Activated CD4-positive, alpha-beta T cell treated with anti-CD3 and anti-CD28 coated beads for 36 hours (primary cell): ENCODE results near the gene CSTPP1. TPM values are rescaled to one million over a fixed set of nuclear protein-coding genes. Genes with fewer than 3 reads are reported as not detected.

Source experiments
- ATAC-seq: fragments of 200-7000 bp; cut with Tn5 transposase; one replicate; pipeline ENCODE4 v1.10.0; 2021; ENCODE audit warnings: mild to moderate bottlenecking, moderate library complexity
- CTCF ChIA-PET: fragments of 350-600 bp; sonication (Branson Sonifier 250); formaldehyde crosslinking; loops from one replicate; lab custom pipeline; 2021; ENCODE audit warnings: antibody characterized with exemption; lab: Charles Lee
- POLR2A ChIA-PET: fragments of 350-600 bp; sonication (Branson Sonifier 250); formaldehyde crosslinking; loops from one replicate; lab custom pipeline; 2021; ENCODE audit warnings: antibody characterized with exemption, inconsistent platforms; lab: Charles Lee
- DNase-seq: peaks from one replicate; pipeline ENCODE4 v3.0.0-alpha.2; 2020
- H3K27ac Mint-ChIP-seq: one replicate; pipeline ENCODE4 v1.8.0; 2021; ENCODE audit warnings: mixed read lengths
- H3K27me3 Mint-ChIP-seq: one replicate; pipeline ENCODE4 v1.8.0; 2021; ENCODE audit warnings: mixed read lengths
- H3K36me3 Mint-ChIP-seq: one replicate; pipeline ENCODE4 v1.8.0; 2021; ENCODE audit warnings: low read depth, mixed read lengths
- H3K4me1 Mint-ChIP-seq: one replicate; pipeline ENCODE4 v1.8.0; 2021; ENCODE audit warnings: mixed read lengths
- H3K4me3 Mint-ChIP-seq: one replicate; pipeline ENCODE4 v1.8.0; 2021; ENCODE audit warnings: mild to moderate bottlenecking, moderate library complexity, mixed read lengths
- H3K9me3 Mint-ChIP-seq: one replicate; pipeline ENCODE4 v1.8.0; 2021; ENCODE audit warnings: low read depth, mixed read lengths
- intact Hi-C, 2 experiments: fragments of 100-400 bp; cut with DNase I in 1 of 2; cut with micrococcal nuclease in 1 of 2; formaldehyde crosslinking; loops; one replicate each; pipeline versions ENCODE4 v1.14.2 to v1.15.1; 2022 to 2024; cut with DNase I, micrococcal nuclease
- total RNA-seq, 2 experiments: library from RNA; stranded (reverse); gene quantifications; one replicate each; pipeline ENCODE4 v1.2.3, GENCODE V29; 2021

The CSTPP1 gene
- total RNA-seq, result 10 to 100 TPM; 17.9 to 18.6 TPM

- ChIA-PET POLR2A (interaction anchor here (0.6 to 1.5 kb wide), 7 partner anchors 19 to 1133 kb away, joined by 3 to 6 read pairs (median 3); partner anchors contain the start of genes ACP2, ARHGAP1 and ZNF408), CTCF (interaction anchor here (0.5 to 1.9 kb wide), 13 partner anchors 15 to 630 kb away, joined by 3 to 9 read pairs (median 4); partner anchors contain the start of gene ACP2)
- Mint-ChIP-seq H3K27ac (peak within 1 kb of the TSS; percentile 88), H3K9me3 (peaks cover 1% of the 10 kb centered on the region), H3K4me3 (peak within 1 kb of the TSS; percentile 86), H3K36me3 (peaks cover 2% of the 10 kb centered on the region), H3K4me1 (peaks cover 16% of the 10 kb centered on the region), H3K27me3 (peaks cover 5% of the 10 kb centered on the region)
- ATAC-seq (peak; percentile 96), DNase-seq (peak; percentile 97)
- intact Hi-C loops, result loop anchor here (1.0 to 10.0 kb wide), 14 partner anchors 15 to 1018 kb away; partner anchors contain the start of genes ACP2 (in 2 of the 2), ARHGAP1 (in 1 of the 2), ATG13 (in 1 of the 2) and CKAP5 (in 1 of the 2)
Observed at GRCh38 chr11:46936138-46937110, at the start of gene CSTPP1. Gene CSTPP1 (plus strand): TSS chr11:46936761. CDS start chr11:46936806, 45 bp downstream.

- intact Hi-C loops, result loop anchor here (1.0 to 10.0 kb wide), 3 partner anchors 265 to 466 kb away; partner anchors contain the start of gene MYBPC3 (in 1 of the 2)
- Mint-ChIP-seq H3K4me1 (peaks cover 2% of the 10 kb centered on the region), H3K4me3 (no peak overlapping the region), H3K27ac (no peak overlapping the region), H3K36me3 (no peaks in the 10 kb centered on the region), H3K9me3 (no peaks in the 10 kb centered on the region), H3K27me3 (peaks cover 2% of the 10 kb centered on the region)
- ChIA-PET CTCF (interaction anchor here (0.7 to 2.6 kb wide), 3 partner anchors 62 to 271 kb away, joined by 3 to 20 read pairs (median 3); no protein-coding TSS in a partner anchor), POLR2A (no interaction called here)
- ATAC-seq (no peak), DNase-seq (no peak)
Observed at GRCh38 chr11:46888636-46889035, 47.9 kb upstream of the CSTPP1 start.

GRCh38 chr11:46889251-46889650 lies 47.3 kb upstream of the CSTPP1 start:
- ATAC-seq, result no peak
- intact Hi-C loops, result loop anchor here (1.0 to 10.0 kb wide), 3 partner anchors 264 to 466 kb away; partner anchors contain the start of gene MYBPC3 (in 1 of the 2)

GRCh38 chr11:46889689-46890475 lies 46.7 kb upstream of the CSTPP1 start:
- H3K27ac Mint-ChIP-seq, result no peak overlapping the region
- CTCF ChIA-PET, result interaction anchor here (0.6 to 4.0 kb wide), 3 partner anchors 23 to 263 kb away, joined by 3 to 29 read pairs (median 4); no protein-coding TSS in a partner anchor

More at GRCh38 chr11:46889251-46889650, 47.3 kb upstream of the CSTPP1 start:
- no peak overlapping the region for H3K27ac Mint-ChIP-seq
- peaks cover 2% of the 10 kb centered on the region for H3K4me1 Mint-ChIP-seq
- no peaks in the 10 kb centered on the region for H3K9me3 Mint-ChIP-seq
- POLR2A ChIA-PET, result no interaction called here
- H3K27me3 Mint-ChIP-seq, result no peaks in the 10 kb centered on the region
- H3K36me3 Mint-ChIP-seq, result no peaks in the 10 kb centered on the region
- no peak overlapping the region for H3K4me3 Mint-ChIP-seq
- CTCF ChIA-PET, result interaction anchor here (0.6 to 2.6 kb wide), 2 partner anchors 256 to 264 kb away, joined by 3 to 20 read pairs; no protein-coding TSS in a partner anchor
- no peak for DNase-seq

GRCh38 chr11:46890665-46891064 lies 45.9 kb upstream of the CSTPP1 start:
- no peaks in the 10 kb centered on the region for H3K27me3 Mint-ChIP-seq
- ChIA-PET POLR2A (interaction anchor here (0.6 kb wide), 1 partner anchor 197 kb away, joined by 4 read pairs; no protein-coding TSS in a partner anchor), CTCF (interaction anchor here (0.8 to 4.0 kb wide), 6 partner anchors 17 to 343 kb away, joined by 3 to 29 read pairs (median 4); no protein-coding TSS in a partner anchor)
- no peaks in the 10 kb centered on the region for H3K9me3 Mint-ChIP-seq
- no peak overlapping the region for H3K4me3 Mint-ChIP-seq
- peaks cover 2% of the 10 kb centered on the region for H3K4me1 Mint-ChIP-seq
- H3K27ac Mint-ChIP-seq, result no peak overlapping the region
- DNase-seq (no peak), ATAC-seq (no peak)
- H3K36me3 Mint-ChIP-seq, result no peaks in the 10 kb centered on the region
- intact Hi-C loops, result no loop called here

More at GRCh38 chr11:46889689-46890475, 46.7 kb upstream of the CSTPP1 start:
- no peaks in the 10 kb centered on the region for H3K36me3 Mint-ChIP-seq
- DNase-seq (peak; percentile 83), ATAC-seq (peak; percentile 86)
- H3K9me3 Mint-ChIP-seq, result no peaks in the 10 kb centered on the region
- H3K4me3 Mint-ChIP-seq, result no peak overlapping the region
- intact Hi-C loops, result loop anchor here (1.0 to 10.0 kb wide), 3 partner anchors 263 to 465 kb away; partner anchors contain the start of gene MYBPC3 (in 1 of the 2)
- no peaks in the 10 kb centered on the region for H3K27me3 Mint-ChIP-seq
- POLR2A ChIA-PET, result no interaction called here
- peaks cover 2% of the 10 kb centered on the region for H3K4me1 Mint-ChIP-seq

GRCh38 chr11:46892109-46892508 lies 44.5 kb upstream of the CSTPP1 start:
- Mint-ChIP-seq H3K27ac (no peak overlapping the region), H3K27me3 (no peaks in the 10 kb centered on the region), H3K9me3 (no peaks in the 10 kb centered on the region), H3K4me1 (peaks cover 2% of the 10 kb centered on the region), H3K36me3 (no peaks in the 10 kb centered on the region), H3K4me3 (no peak overlapping the region)
- ATAC-seq (no peak), DNase-seq (no peak)
- POLR2A ChIA-PET, result no interaction called here
- CTCF ChIA-PET, result interaction anchor here (0.6 to 4.0 kb wide), 4 partner anchors 24 to 268 kb away, joined by 3 to 29 read pairs (median 6); no protein-coding TSS in a partner anchor
- intact Hi-C loops, result no loop called here

- Mint-ChIP-seq H3K4me3 (no peak overlapping the region), H3K4me1 (peaks cover 2% of the 10 kb centered on the region), H3K27me3 (no peaks in the 10 kb centered on the region), H3K36me3 (no peaks in the 10 kb centered on the region), H3K9me3 (no peaks in the 10 kb centered on the region), H3K27ac (no peak overlapping the region)
- ATAC-seq, result no peak
- ChIA-PET POLR2A (no interaction called here), CTCF (interaction anchor here (0.7 to 4.0 kb wide), 4 partner anchors 12 to 268 kb away, joined by 3 to 29 read pairs (median 3); no protein-coding TSS in a partner anchor)
- no peak for DNase-seq
- intact Hi-C loops, result no loop called here
Observed at GRCh38 chr11:46892838-46893237, 43.7 kb upstream of the CSTPP1 start.

GRCh38 chr11:46894506-46894905 lies 42.1 kb upstream of the CSTPP1 start:
- DNase-seq, result no peak
- ChIA-PET POLR2A (no interaction called here), CTCF (interaction anchor here (0.9 kb wide), 1 partner anchor 48 kb away, joined by 4 read pairs; no protein-coding TSS in a partner anchor)
- Mint-ChIP-seq H3K9me3 (no peaks in the 10 kb centered on the region), H3K4me1 (peaks cover 2% of the 10 kb centered on the region), H3K36me3 (no peaks in the 10 kb centered on the region), H3K27ac (no peak overlapping the region), H3K4me3 (no peak overlapping the region), H3K27me3 (no peaks in the 10 kb centered on the region)
- intact Hi-C loops, result no loop called here
- ATAC-seq, result no peak

- Mint-ChIP-seq H3K4me3 (no peak overlapping the region), H3K27ac (no peak overlapping the region), H3K36me3 (no peaks in the 10 kb centered on the region), H3K27me3 (no peaks in the 10 kb centered on the region), H3K9me3 (no peaks in the 10 kb centered on the region), H3K4me1 (no peaks in the 10 kb centered on the region)
- ATAC-seq (no peak), DNase-seq (no peak)
- intact Hi-C loops, result no loop called here
- ChIA-PET POLR2A (no interaction called here), CTCF (interaction anchor here (1.7 kb wide), 1 partner anchor 258 kb away, joined by 5 read pairs; no protein-coding TSS in a partner anchor)
Observed at GRCh38 chr11:46894961-46895360, 41.6 kb upstream of the CSTPP1 start.

- DNase-seq (no peak), ATAC-seq (no peak)
- no peaks in the 10 kb centered on the region for H3K4me1 Mint-ChIP-seq
- no peaks in the 10 kb centered on the region for H3K9me3 Mint-ChIP-seq
- no peaks in the 10 kb centered on the region for H3K27me3 Mint-ChIP-seq
- intact Hi-C loops, result no loop called here
- ChIA-PET CTCF (interaction anchor here (0.6 to 1.7 kb wide), 2 partner anchors 131 to 258 kb away, joined by 3 to 5 read pairs; no protein-coding TSS in a partner anchor), POLR2A (no interaction called here)
- H3K36me3 Mint-ChIP-seq, result no peaks in the 10 kb centered on the region
- H3K27ac Mint-ChIP-seq, result no peak overlapping the region
- no peak overlapping the region for H3K4me3 Mint-ChIP-seq
Observed at GRCh38 chr11:46895821-46896220, 40.7 kb upstream of the CSTPP1 start.
